Tibial artery (tissue), 4 donors: ENCODE measurements around the gene PFKL.
A peak's percentile ranks its signal among the peaks of the same experiment; 100 is the strongest.

Experiments
- DNase-seq, 2 donors: peaks; one replicate each; pipeline ENCODE4 v3.0.0-alpha.2; 2019
- H3K27ac ChIP-seq, 2 donors: fragments of 200-600 bp; sonication (generic) in 1 of 2; 1 replicate in 1 of 2; 2 replicates in 1 of 2; pipeline ENCODE4 v1.5.1; 2018 to 2019; ENCODE audit warnings: mild to moderate bottlenecking in 1 of 2
- H3K27me3 ChIP-seq, 2 donors: fragments of 200-600 bp; sonication (generic) in 1 of 2; one replicate each; pipeline versions ENCODE4 v1.5.1 to v1.6.0; 2016 to 2019
- H3K36me3 ChIP-seq, 3 donors: fragments of 200-600 bp; sonication (generic) in 2 of 3; one replicate each; pipeline ENCODE4 v1.5.1; 2016 to 2019; ENCODE audit warnings: mild to moderate bottlenecking in 2 of 3
- H3K4me1 ChIP-seq, 4 donors: fragments of 200-600 bp; sonication (generic) in 2 of 4; 1 replicate in 3 of 4; 2 replicates in 1 of 4; pipeline ENCODE4 v1.5.1; 2016 to 2019
- H3K4me3 ChIP-seq, 2 donors: fragments of 200-600 bp; sonication (generic) in 1 of 2; 1 replicate in 1 of 2; 2 replicates in 1 of 2; pipeline ENCODE4 v1.5.1; 2018 to 2019; ENCODE audit warnings: mild to moderate bottlenecking in 2 of 2
- H3K9me3 ChIP-seq, 3 donors: fragments of 200-600 bp; sonication (generic) in 1 of 3; one replicate each; pipeline ENCODE4 v1.5.1; 2016 to 2019
- CTCF ChIP-seq, 2 experiments: fragments of 200-600 bp in 1 of 2; fragments of 450-650 bp in 1 of 2; IDR thresholded peaks; one replicate each; pipeline ENCODE4 v1.5.1; 2017 to 2019; ENCODE audit warnings: antibody characterized with exemption in 2 of 2, mild to moderate bottlenecking in 1 of 2, moderate library complexity in 1 of 2
- intact Hi-C: fragments of 100-400 bp; cut with DNase I; formaldehyde crosslinking; loops from one replicate; pipeline ENCODE4 v1.15.0; 2023; ENCODE audit warnings: low total_unique reads

PFKL gene

GRCh38 chr21:44345495-44345894 lies 45.6 kb downstream of the PFKL start:
- DNase-seq, result no peak
- Histone ChIP-seq H3K36me3 (no peaks in the 10 kb centered on the region), H3K4me1 (peaks cover 0 to 9% (median 3%) of the 10 kb centered on the region in 4 donors), H3K27ac (no peak overlapping the region), H3K9me3 (no peaks in the 10 kb centered on the region), H3K27me3 (peaks cover 0 to 41% of the 10 kb centered on the region in 2 donors), H3K4me3 (no peak overlapping the region)
- TF ChIP-seq CTCF (IDR thresholded peaks at IDR 0.05), result no peak
- intact Hi-C loops, result no loop called here

GRCh38 chr21:44347911-44348451 lies 48.1 kb downstream of the PFKL start:
- DNase-seq, result no peak
- TF ChIP-seq CTCF (IDR thresholded peaks at IDR 0.05), result no peak

GRCh38 chr21:44348861-44349260 lies 49.0 kb downstream of the PFKL start:
- Histone ChIP-seq H3K36me3 (no peaks in the 10 kb centered on the region), H3K9me3 (no peaks in the 10 kb centered on the region), H3K4me1 (peaks cover 0 to 11% (median 3%) of the 10 kb centered on the region in 4 donors), H3K4me3 (no peak overlapping the region), H3K27ac (no peak overlapping the region), H3K27me3 (peaks cover 0 to 73% of the 10 kb centered on the region in 2 donors)
- intact Hi-C loops, result no loop called here
- no peak for DNase-seq
- no peak for TF ChIP-seq CTCF (IDR thresholded peaks at IDR 0.05)

More at GRCh38 chr21:44347911-44348451, 48.1 kb downstream of the PFKL start:
- Histone ChIP-seq H3K36me3 (no peaks in the 10 kb centered on the region), H3K4me1 (peaks cover 0 to 11% (median 3%) of the 10 kb centered on the region in 4 donors), H3K27ac (no peak overlapping the region), H3K4me3 (no peak overlapping the region), H3K9me3 (no peaks in the 10 kb centered on the region), H3K27me3 (peaks cover 0 to 65% of the 10 kb centered on the region in 2 donors)
- intact Hi-C loops, result no loop called here

GRCh38 chr21:44349416-44349846 lies 49.6 kb downstream of the PFKL start:
- TF ChIP-seq CTCF (IDR thresholded peaks at IDR 0.05), result no peak
- no peaks in the 10 kb centered on the region for H3K36me3 ChIP-seq
- H3K9me3 ChIP-seq, result no peaks in the 10 kb centered on the region
- no peak overlapping the region for H3K27ac ChIP-seq
- no peak overlapping the region for H3K4me3 ChIP-seq
- no peak for DNase-seq
- H3K4me1 ChIP-seq, result peaks cover 0 to 11% (median 3%) of the 10 kb centered on the region in 4 donors
- intact Hi-C loops, result no loop called here
- H3K27me3 ChIP-seq, result peaks cover 0 to 74% of the 10 kb centered on the region in 2 donors

GRCh38 chr21:44349847-44350772 lies 50.3 kb downstream of the PFKL start:
- no peak for DNase-seq
- H3K9me3 ChIP-seq, result no peaks in the 10 kb centered on the region
- H3K4me3 ChIP-seq, result peak overlapping the region in 1 of 2 donors; percentile 14
- intact Hi-C loops, result no loop called here
- no peaks in the 10 kb centered on the region for H3K36me3 ChIP-seq
- H3K4me1 ChIP-seq, result peaks cover 0 to 11% (median 3%) of the 10 kb centered on the region in 4 donors
- peaks cover 0 to 78% of the 10 kb centered on the region in 2 donors for H3K27me3 ChIP-seq
- no peak overlapping the region for H3K27ac ChIP-seq
- no peak for TF ChIP-seq CTCF (IDR thresholded peaks at IDR 0.05)
